ENCODE results near the gene MPZL1. TPM values are rescaled to one million over a fixed set of nuclear protein-coding genes. Genes with fewer than 3 reads are reported as not detected.

The MPZL1 gene
- total and polyA plus RNA-seq, 2 of the 8 experiments (the other 6 are each of a cell fraction or from before 2014, with no cell fraction given): 37.8 to 120 TPM

DNA sequence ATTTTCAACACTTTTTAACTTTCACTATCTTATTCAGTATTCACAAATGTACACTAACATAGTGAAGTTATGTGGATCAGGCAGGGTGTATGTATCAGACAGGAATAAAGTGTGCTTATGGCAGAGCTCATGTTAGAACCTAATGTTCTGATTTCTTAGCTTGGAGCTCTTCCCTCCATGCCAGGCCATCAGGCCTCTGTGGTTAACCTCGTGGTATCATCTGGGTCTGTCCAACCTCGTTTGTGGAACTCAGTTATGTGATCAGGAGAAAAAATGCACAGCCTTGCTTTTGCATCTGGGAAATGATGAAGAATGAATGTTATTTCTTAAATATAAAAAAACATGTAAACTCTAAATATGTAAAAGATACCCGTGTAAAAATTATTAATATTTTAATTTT, 86.9 kb downstream of the MPZL1 start:
- H3K4me3 ChIP-seq (ENCODE audit: extremely low read depth in 1 of 4, insufficient read depth in 2 of 4, low read depth in 3 of 4, low read length in 4 of 4): no peak overlapping the region
- H4K8ac ChIP-seq (ENCODE audit: extremely low read depth, insufficient read depth, low read length): no peak overlapping the region
- CTCF ChIA-PET (ENCODE audit: partially characterized antibody): no interaction called here
- no peak overlapping the region for H3K18ac ChIP-seq (ENCODE audit: extremely low read depth, low read length)
- no peaks in the 10 kb centered on the region for H4K20me1 ChIP-seq (replicated peaks in 1 of 2; ENCODE audit: control insufficient read depth in 1 of 2, insufficient read depth in 2 of 2, low read length in 2 of 2)
- H3K56ac ChIP-seq (replicated peaks; ENCODE audit: insufficient read length, low read depth, low read length): no peak overlapping the region
- H4K5ac ChIP-seq (ENCODE audit: insufficient read length, low read depth, low read length): no peak overlapping the region
- no peak overlapping the region for H3K4ac ChIP-seq (replicated peaks; ENCODE audit: insufficient read length, low read depth, low read length)
- peaks cover 7 to 11% of the 10 kb centered on the region in 2 experiments; a peak in 2 of 4 replicates for H3K9me3 ChIP-seq (ENCODE audit: insufficient read depth in 2 of 2, low read depth in 1 of 2, low read length in 1 of 2)
- no peak overlapping the region for H3K27ac ChIP-seq (ENCODE audit: low read depth, low read length)
- WGBS, 2 experiments (ENCODE audit: extremely low coverage in 1 of 2, insufficient coverage in 1 of 2, insufficient read length in 1 of 2, insufficient replicate concordance in 2 of 2, low coverage in 1 of 2, low lambda C conversion rate in 2 of 2, missing lambda C conversion rate in 1 of 2): 82% methylated on average over 3 of the region's 3 CpGs; no CpG with 5 or more reads in 1 of the 2 experiments
- DNase-seq (ENCODE audit: low read depth in 1 of 2, low spot score in 2 of 2) (no peak), FAIRE-seq (no peak)
- no peak overlapping the region for H2BK20ac ChIP-seq (ENCODE audit: low read length)
- no peak overlapping the region for H3K14ac ChIP-seq (ENCODE audit: insufficient read length)
- H4K91ac ChIP-seq (replicated peaks; ENCODE audit: insufficient read length, low read length): no peak overlapping the region
- no peaks in the 10 kb centered on the region for H3K79me2 ChIP-seq (ENCODE audit: control insufficient read depth in 1 of 2, insufficient read depth in 2 of 2, low read length in 2 of 2)
- H3K27me3 ChIP-seq (replicated peaks in 1 of 4; ENCODE audit: control insufficient read depth in 3 of 4, extremely low read depth in 1 of 4, insufficient read depth in 3 of 4, low read length in 3 of 4): no peaks in the 10 kb centered on the region; a peak in 1 of 7 replicates
- no peak overlapping the region for H2AK5ac ChIP-seq (ENCODE audit: low read depth, low read length)
- no peak overlapping the region for H2AFZ ChIP-seq (ENCODE audit: low read length)
- no peaks in the 10 kb centered on the region; a peak in 1 of 8 replicates for H3K36me3 ChIP-seq (ENCODE audit: control insufficient read depth in 2 of 4, insufficient read depth in 4 of 4, low read length in 3 of 4)
- no peaks in the 10 kb centered on the region for H3K4me1 ChIP-seq (replicated peaks in 1 of 4; ENCODE audit: control insufficient read depth in 3 of 4, insufficient read depth in 4 of 4, low read length in 3 of 4)
- no peaks in the 10 kb centered on the region for H3K23me2 ChIP-seq (ENCODE audit: low read depth, low read length)
- H2BK15ac ChIP-seq (ENCODE audit: low read length): no peak overlapping the region
- H2BK5ac ChIP-seq (ENCODE audit: low read depth, low read length): no peak overlapping the region
- POLR2A ChIA-PET (ENCODE audit: partially characterized antibody): no interaction called here
- no peak overlapping the region for H2BK120ac ChIP-seq (replicated peaks; ENCODE audit: low read depth, low read length)
- no peak overlapping the region for H3K23ac ChIP-seq (ENCODE audit: insufficient read length)
- no peak for TF ChIP-seq KDM4A (IDR thresholded peaks at IDR 0.05; ENCODE audit: low read depth, low read length, severe bottlenecking)
- TF ChIP-seq SP1 (IDR thresholded peaks at IDR 0.05; ENCODE audit: low read depth, low read length): no peak
- TF ChIP-seq, protein P1, sequence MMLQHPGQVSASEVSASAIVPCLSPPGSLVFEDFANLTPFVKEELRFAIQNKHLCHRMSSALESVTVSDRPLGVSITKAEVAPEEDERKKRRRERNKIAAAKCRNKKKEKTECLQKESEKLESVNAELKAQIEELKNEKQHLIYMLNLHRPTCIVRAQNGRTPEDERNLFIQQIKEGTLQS (IDR thresholded peaks at IDR 0.05; ENCODE audit: insufficient read depth, low read depth, low read length): no peak
- no peak for TF ChIP-seq PHF8 (conservative IDR thresholded peaks at IDR 0.05; ENCODE audit: low read depth, low read length)
- TF ChIP-seq HDAC2 (IDR thresholded peaks at IDR 0.05; ENCODE audit: borderline replicate concordance in 1 of 2, low read depth in 2 of 2, low read length in 2 of 2): no peak
- TF ChIP-seq CEBPB (IDR thresholded peaks at IDR 0.05; ENCODE audit: low read depth, low read length): no peak
- TF ChIP-seq NRF1 (IDR thresholded peaks at IDR 0.05; ENCODE audit: low read depth, low read length): no peak
- TF ChIP-seq KDM1A (IDR thresholded peaks at IDR 0.05; ENCODE audit: borderline replicate concordance, low read length): no peak
- no peak for TF ChIP-seq RAD21 (IDR thresholded peaks at IDR 0.05 in 1 of 2, conservative IDR thresholded peaks at IDR 0.05 in 1 of 2; ENCODE audit: low read depth in 2 of 2, low read length in 2 of 2)
- no peak for TF ChIP-seq MAFK (IDR thresholded peaks at IDR 0.05; ENCODE audit: low read depth, low read length)
- TF ChIP-seq, protein P2, sequence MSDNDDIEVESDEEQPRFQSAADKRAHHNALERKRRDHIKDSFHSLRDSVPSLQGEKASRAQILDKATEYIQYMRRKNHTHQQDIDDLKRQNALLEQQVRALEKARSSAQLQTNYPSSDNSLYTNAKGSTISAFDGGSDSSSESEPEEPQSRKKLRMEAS (IDR thresholded peaks at IDR 0.05): no peak
- no peak for TF ChIP-seq POLR2AphosphoS5 (IDR thresholded peaks at IDR 0.05; ENCODE audit: low read depth, low read length)
- H3K79me1 ChIP-seq (ENCODE audit: low read depth, low read length): no peaks in the 10 kb centered on the region
- H3K4me2 ChIP-seq (ENCODE audit: insufficient read depth in 1 of 2, low read depth in 2 of 2, low read length in 2 of 2): no peak overlapping the region
- H3K9ac ChIP-seq (replicated peaks in 1 of 4; ENCODE audit: extremely low read depth in 1 of 4, low read depth in 3 of 4, low read length in 3 of 4): no peak overlapping the region
- H2BK12ac ChIP-seq (ENCODE audit: low read depth, low read length): no peak overlapping the region
